GM20000 (cell line): ENCODE data around the gene ATG16L1.

ENCODE experiments used
- DNase-seq: peaks from one replicate; pipeline ENCODE4 v3.0.0; 2012; ENCODE audit warnings: low spot score
- CTCF ChIP-seq: IDR thresholded peaks from 2 replicates; pipeline ENCODE4 v1.5.1; 2012; ENCODE audit warnings: mild to moderate bottlenecking, control low read depth; ENCODE audit errors: extremely low read depth, missing control alignments

Gene ATG16L1

GRCh38 chr2:233338046-233338445, 86.6 kb downstream of the ATG16L1 start:
- TF ChIP-seq CTCF = no peak
- no peak for DNase-seq

GRCh38 chr2:233338812-233339368, 87.4 kb downstream of the ATG16L1 start:
- no peak for DNase-seq
- no peak for TF ChIP-seq CTCF

GRCh38 chr2:233339427-233339826, 88.0 kb downstream of the ATG16L1 start:
- no peak for TF ChIP-seq CTCF

GRCh38 chr2:233341296-233341695, 89.8 kb downstream of the ATG16L1 start:
- DNase-seq = no peak
- no peak for TF ChIP-seq CTCF

More at GRCh38 chr2:233339427-233339826, 88.0 kb downstream of the ATG16L1 start:
- DNase-seq = no peak

- no peak for DNase-seq
- no peak for TF ChIP-seq CTCF
Measured at GRCh38 chr2:233342301-233342700, 90.8 kb downstream of the ATG16L1 start.

GRCh38 chr2:233343171-233343705, 91.8 kb downstream of the ATG16L1 start:
- no peak for DNase-seq
- TF ChIP-seq CTCF = no peak
